ENCODE results near the gene SLC31A2. TPM values are rescaled to one million over a fixed set of nuclear protein-coding genes. Genes with fewer than 3 reads are reported as not detected.

The SLC31A2 gene
- total RNA-seq, 1 experiment from 2014 or later = 21.6 TPM

DNA sequence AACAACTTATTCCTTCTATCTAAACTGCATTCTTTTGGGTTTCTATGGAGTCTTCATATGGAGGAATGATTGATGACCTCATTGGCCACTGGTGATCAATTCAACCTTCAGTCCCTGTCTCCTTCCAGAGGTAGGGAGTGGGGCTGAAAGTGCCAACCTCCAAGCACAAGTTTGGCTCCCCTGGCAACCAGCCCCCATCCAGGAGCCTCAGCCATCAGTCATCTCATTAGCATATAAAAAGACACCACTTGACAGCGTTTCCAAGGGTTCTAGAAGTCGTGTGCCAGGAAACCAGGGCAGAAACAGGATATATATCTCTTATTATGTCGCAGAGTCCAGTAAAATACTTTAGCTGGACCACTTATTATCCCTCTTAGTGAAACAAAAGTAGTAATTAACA, 9.8 kb downstream of the SLC31A2 start:
- peaks cover 57% of the 10 kb centered on the region for H3K36me3 ChIP-seq

GRCh38 chr9:113163001-113163400, 12.2 kb downstream of the SLC31A2 start:
- no peak for DNase-seq
- Histone ChIP-seq H3K36me3 (peaks cover 78% of the 10 kb centered on the region), H3K27me3 (no peaks in the 10 kb centered on the region), H3K4me1 (no peaks in the 10 kb centered on the region), H3K27ac (no peak overlapping the region), H3K9me3 (replicated peaks) (no peaks in the 10 kb centered on the region), H3K4me3 (no peak overlapping the region)

More for the DNA sequence above, 9.8 kb downstream of the SLC31A2 start:
- Histone ChIP-seq H3K27me3 (no peaks in the 10 kb centered on the region), H3K9me3 (replicated peaks) (no peaks in the 10 kb centered on the region), H3K27ac (no peak overlapping the region), H3K4me3 (no peak overlapping the region), H3K4me1 (peaks cover 6% of the 10 kb centered on the region)
- DNase-seq = no peak

DNA sequence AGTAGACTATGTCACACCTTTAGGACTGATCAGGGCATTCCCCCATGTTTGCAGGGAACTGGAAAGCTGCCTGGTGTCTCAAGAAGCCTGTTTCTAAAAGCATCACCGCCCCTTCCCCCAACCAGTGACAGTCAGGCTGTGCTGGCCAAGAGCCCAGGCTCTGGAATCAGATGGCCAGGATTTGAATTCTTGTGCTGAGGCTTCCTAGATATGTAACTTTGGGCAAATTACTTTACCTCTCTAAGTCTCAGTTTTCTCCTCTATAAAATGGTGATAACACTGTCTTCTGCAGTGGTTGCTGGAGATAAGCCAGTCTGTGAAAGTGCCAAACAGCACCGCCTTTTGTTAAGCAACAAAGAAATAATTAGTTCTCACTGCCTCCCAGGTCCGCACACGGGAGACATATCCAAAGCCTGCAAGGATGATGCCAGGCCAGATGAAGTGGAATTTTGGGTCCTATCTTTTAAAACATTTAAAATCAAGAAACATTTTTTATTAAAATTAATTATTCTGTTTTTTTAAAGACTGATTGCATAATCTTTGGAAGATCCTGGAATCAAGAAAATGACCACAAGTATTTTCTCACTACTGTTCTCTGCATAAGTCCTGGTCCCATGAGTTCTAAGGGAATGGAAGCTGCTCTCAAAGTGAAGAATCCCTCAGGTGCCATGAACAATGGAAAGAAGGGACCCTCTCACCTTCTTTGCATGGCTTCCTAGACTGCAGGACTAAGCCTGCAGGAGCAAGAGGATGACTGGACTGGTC, 13.9 kb downstream of the SLC31A2 start:
- H3K9me3 ChIP-seq (replicated peaks) = no peaks in the 10 kb centered on the region
- H3K27me3 ChIP-seq = no peaks in the 10 kb centered on the region
- peaks cover 87% of the 10 kb centered on the region for H3K36me3 ChIP-seq
- H3K4me3 ChIP-seq = no peak overlapping the region
- no peak overlapping the region for H3K27ac ChIP-seq
- no peak for DNase-seq
- H3K4me1 ChIP-seq = no peaks in the 10 kb centered on the region

DNA sequence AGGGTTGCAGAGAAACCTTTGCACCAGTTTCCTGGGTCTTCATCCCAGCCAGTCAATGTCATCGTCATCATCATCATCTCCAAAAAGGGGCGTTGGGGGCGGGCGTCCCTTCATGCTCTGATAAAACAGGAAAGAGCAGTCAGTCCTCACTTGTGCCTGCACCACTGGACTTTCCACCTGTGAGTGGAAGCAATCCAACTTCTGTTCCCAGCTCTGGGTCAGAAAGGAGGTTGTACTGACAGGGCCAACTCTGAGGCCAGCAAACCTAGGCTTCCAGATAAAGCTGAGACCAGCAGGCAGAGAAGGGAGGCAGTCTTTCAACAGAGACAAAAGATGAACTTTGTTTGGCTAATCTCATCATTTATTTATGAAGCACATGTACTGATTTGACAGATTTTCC, 15.2 kb downstream of the SLC31A2 start:
- Histone ChIP-seq H3K27ac (no peak overlapping the region), H3K4me1 (no peaks in the 10 kb centered on the region), H3K9me3 (replicated peaks) (no peaks in the 10 kb centered on the region), H3K27me3 (no peaks in the 10 kb centered on the region), H3K4me3 (no peak overlapping the region), H3K36me3 (peaks cover 91% of the 10 kb centered on the region)
- DNase-seq = no peak

- Histone ChIP-seq H3K4me1 (no peaks in the 10 kb centered on the region), H3K27me3 (no peaks in the 10 kb centered on the region), H3K9me3 (replicated peaks) (no peaks in the 10 kb centered on the region), H3K36me3 (peaks cover 86% of the 10 kb centered on the region), H3K4me3 (no peak overlapping the region), H3K27ac (no peak overlapping the region)
- no peak for DNase-seq
These were observed 18.0 kb downstream of the SLC31A2 start for GRCh38 chr9:113168809-113169208.

- Histone ChIP-seq H3K27me3 (no peaks in the 10 kb centered on the region), H3K4me3 (no peak overlapping the region), H3K27ac (no peak overlapping the region), H3K36me3 (peaks cover 81% of the 10 kb centered on the region), H3K4me1 (no peaks in the 10 kb centered on the region), H3K9me3 (replicated peaks) (no peaks in the 10 kb centered on the region)
- no peak for DNase-seq
These were observed 22.5 kb downstream of the SLC31A2 start for GRCh38 chr9:113173341-113173740.

DNA sequence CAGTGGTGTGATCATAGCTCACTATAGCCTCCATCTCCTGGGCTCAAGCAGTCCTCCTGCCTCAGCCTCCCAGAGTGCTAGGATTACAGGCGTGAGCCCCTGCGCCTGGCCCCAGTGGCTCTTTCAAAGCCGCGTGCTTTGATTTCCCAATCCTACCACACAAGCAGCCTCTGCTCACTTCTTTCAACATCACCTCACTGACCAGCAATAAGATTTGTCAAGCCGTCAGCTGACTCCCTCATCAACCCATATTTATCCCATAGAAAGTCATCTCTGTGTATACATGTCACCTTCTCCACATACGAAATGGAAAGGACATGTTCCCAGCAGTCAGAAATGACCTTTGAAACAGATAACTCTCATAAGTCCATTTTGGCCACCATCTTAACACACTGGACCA, 26.0 kb downstream of the SLC31A2 start:
- no peaks in the 10 kb centered on the region for H3K4me1 ChIP-seq
- no peaks in the 10 kb centered on the region for H3K9me3 ChIP-seq (replicated peaks)
- no peaks in the 10 kb centered on the region for H3K27me3 ChIP-seq
- DNase-seq = no peak
- H3K4me3 ChIP-seq = no peak overlapping the region
- H3K36me3 ChIP-seq = peaks cover 69% of the 10 kb centered on the region
- no peak overlapping the region for H3K27ac ChIP-seq

- Histone ChIP-seq H3K9me3 (replicated peaks) (no peaks in the 10 kb centered on the region), H3K4me1 (no peaks in the 10 kb centered on the region), H3K4me3 (no peak overlapping the region), H3K27me3 (no peaks in the 10 kb centered on the region), H3K27ac (no peak overlapping the region), H3K36me3 (peaks cover 70% of the 10 kb centered on the region)
- no peak for DNase-seq
These were observed 26.4 kb downstream of the SLC31A2 start for GRCh38 chr9:113177251-113177650.

GRCh38 chr9:113178087-113178486, 27.3 kb downstream of the SLC31A2 start:
- no peak overlapping the region for H3K4me3 ChIP-seq
- no peak overlapping the region for H3K27ac ChIP-seq
- peaks cover 68% of the 10 kb centered on the region for H3K36me3 ChIP-seq
- no peaks in the 10 kb centered on the region for H3K27me3 ChIP-seq
- no peaks in the 10 kb centered on the region for H3K9me3 ChIP-seq (replicated peaks)
- no peaks in the 10 kb centered on the region for H3K4me1 ChIP-seq
- no peak for DNase-seq

GRCh38 chr9:113179839-113180238, 29.0 kb downstream of the SLC31A2 start:
- no peak overlapping the region for H3K4me3 ChIP-seq
- no peaks in the 10 kb centered on the region for H3K4me1 ChIP-seq
- peaks cover 67% of the 10 kb centered on the region for H3K36me3 ChIP-seq
- no peaks in the 10 kb centered on the region for H3K27me3 ChIP-seq
- no peaks in the 10 kb centered on the region for H3K9me3 ChIP-seq (replicated peaks)
- DNase-seq = no peak
- no peak overlapping the region for H3K27ac ChIP-seq

DNA sequence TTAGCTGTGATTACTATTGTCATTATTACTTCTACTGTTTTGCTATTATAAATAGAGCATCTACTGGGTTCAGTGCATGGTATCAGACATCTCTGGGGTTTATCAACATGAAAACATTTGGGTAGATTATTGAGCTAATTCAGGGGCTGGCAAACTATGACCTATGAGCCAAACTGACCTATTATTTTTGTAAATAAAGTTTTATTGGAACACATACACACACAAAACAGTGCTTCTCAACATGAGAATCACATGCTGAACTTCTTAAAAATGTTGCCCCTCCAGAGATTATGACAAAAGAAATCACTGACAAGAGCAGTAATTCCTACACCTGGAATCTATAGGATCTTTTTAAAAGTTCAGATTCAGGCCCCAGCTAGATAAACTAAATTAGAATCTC, 30.4 kb downstream of the SLC31A2 start:
- no peak overlapping the region for H3K4me3 ChIP-seq
- H3K36me3 ChIP-seq = peaks cover 62% of the 10 kb centered on the region
- H3K27ac ChIP-seq = no peak overlapping the region
- H3K4me1 ChIP-seq = no peaks in the 10 kb centered on the region
- H3K27me3 ChIP-seq = no peaks in the 10 kb centered on the region
- H3K9me3 ChIP-seq (replicated peaks) = no peaks in the 10 kb centered on the region
- DNase-seq = no peak

GRCh38 chr9:113183956-113184488, 33.2 kb downstream of the SLC31A2 start:
- Histone ChIP-seq H3K4me3 (no peak overlapping the region), H3K4me1 (no peaks in the 10 kb centered on the region), H3K9me3 (replicated peaks) (no peaks in the 10 kb centered on the region), H3K27me3 (no peaks in the 10 kb centered on the region), H3K27ac (no peak overlapping the region), H3K36me3 (peaks cover 53% of the 10 kb centered on the region)
- DNase-seq = no peak

GRCh38 chr9:113184539-113184938, 33.7 kb downstream of the SLC31A2 start:
- Histone ChIP-seq H3K36me3 (peaks cover 51% of the 10 kb centered on the region), H3K27ac (no peak overlapping the region), H3K4me3 (no peak overlapping the region), H3K4me1 (no peaks in the 10 kb centered on the region), H3K9me3 (replicated peaks) (no peaks in the 10 kb centered on the region), H3K27me3 (no peaks in the 10 kb centered on the region)
- DNase-seq = no peak

DNA sequence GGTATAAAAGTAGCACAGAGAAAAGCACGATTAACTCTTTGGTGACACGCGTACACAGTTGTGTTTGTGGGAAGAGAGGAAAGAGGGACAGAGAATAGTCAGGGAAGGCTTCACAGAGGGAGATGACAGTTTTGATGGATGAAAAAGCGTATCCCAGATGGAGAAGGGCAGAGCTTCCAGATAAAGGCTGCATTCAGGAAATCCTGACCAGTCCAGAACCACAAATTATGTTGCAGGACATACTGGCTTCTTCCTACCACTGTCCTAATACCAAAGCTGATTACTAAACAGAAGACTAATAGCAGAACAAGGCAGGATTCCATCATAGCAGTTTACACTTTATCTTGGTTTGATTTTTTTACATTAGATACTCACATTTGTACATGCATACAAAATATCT, 34.5 kb downstream of the SLC31A2 start:
- Histone ChIP-seq H3K9me3 (replicated peaks) (no peaks in the 10 kb centered on the region), H3K27me3 (no peaks in the 10 kb centered on the region), H3K4me3 (no peak overlapping the region), H3K27ac (no peak overlapping the region), H3K4me1 (no peaks in the 10 kb centered on the region), H3K36me3 (peaks cover 57% of the 10 kb centered on the region)
- no peak for DNase-seq

- Histone ChIP-seq H3K27me3 (no peaks in the 10 kb centered on the region), H3K4me1 (no peaks in the 10 kb centered on the region), H3K36me3 (peaks cover 55% of the 10 kb centered on the region), H3K4me3 (no peak overlapping the region), H3K9me3 (replicated peaks) (no peaks in the 10 kb centered on the region), H3K27ac (no peak overlapping the region)
- no peak for DNase-seq
These were observed 35.4 kb downstream of the SLC31A2 start for GRCh38 chr9:113186137-113186755.

Measured in SJCRH30 (cell line).